Inflammatory macrophage (primary cell): ENCODE results near the gene MEIS3.

Experiments used
- DNase-seq, 2 donors: peaks; one replicate each; pipeline ENCODE4 v3.0.0-alpha.2; 2020 to 2022

The MEIS3 gene

GRCh38 chr19:47356900-47357299 is 62.4 kb downstream of the MEIS3 start:
- DNase-seq: no peak

DNA sequence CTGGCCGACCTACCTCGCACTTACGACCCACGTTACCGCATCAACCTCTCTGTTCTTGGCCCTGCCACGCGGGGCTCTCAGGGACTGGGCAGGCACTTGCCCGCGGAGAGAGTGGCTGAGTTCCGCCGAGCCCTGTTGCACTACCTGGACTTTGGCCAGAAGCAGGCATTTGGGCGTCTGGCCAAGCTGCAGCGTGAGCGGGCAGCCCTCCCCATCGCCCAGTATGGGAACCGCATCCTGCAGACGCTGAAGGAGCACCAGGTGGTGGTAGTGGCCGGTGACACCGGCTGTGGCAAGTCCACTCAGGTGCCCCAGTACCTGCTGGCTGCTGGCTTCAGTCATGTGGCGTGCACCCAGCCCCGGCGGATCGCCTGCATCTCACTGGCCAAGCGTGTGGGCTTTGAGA is 66.0 kb downstream of the MEIS3 start:
- DNase-seq: no peak
